Endodermal cell (in vitro differentiated cells): ENCODE measurements around the gene KIF16B. TPM values are rescaled to one million over a fixed set of nuclear protein-coding genes. Genes with fewer than 3 reads are reported as not detected.

Source experiments
- DNase-seq: peaks from one replicate; pipeline ENCODE4 v3.0.0-alpha.2; 2017
- H3K27ac ChIP-seq: 2 replicates; pipeline ENCODE4 v1.5.1; 2013; ENCODE audit warnings: mild to moderate bottlenecking, low read depth, low read length, moderate library complexity
- H3K27me3 ChIP-seq: 2 replicates; pipeline ENCODE4 v1.6.1; 2013; ENCODE audit warnings: mild to moderate bottlenecking, low read length, moderate library complexity; ENCODE audit not compliant: insufficient read depth, control insufficient read depth, poor library complexity, severe bottlenecking
- H3K36me3 ChIP-seq: 2 replicates; pipeline ENCODE4 v1.7.0; 2013; ENCODE audit warnings: mild to moderate bottlenecking, low read length, moderate library complexity; ENCODE audit not compliant: control insufficient read depth, insufficient read depth
- H3K4me1 ChIP-seq: one replicate; pipeline ENCODE4 v1.7.0; 2013; ENCODE audit warnings: low read length; ENCODE audit not compliant: control insufficient read depth, insufficient read depth
- H3K4me3 ChIP-seq: 2 replicates; pipeline ENCODE4 v1.5.1; 2013; ENCODE audit warnings: mild to moderate bottlenecking, low read length, moderate library complexity
- H3K9ac ChIP-seq: 2 replicates; pipeline ENCODE4 v1.6.1; 2013; ENCODE audit warnings: mild to moderate bottlenecking, low read length, moderate library complexity; ENCODE audit not compliant: poor library complexity, severe bottlenecking; ENCODE audit errors: extremely low read depth
- H3K9me3 ChIP-seq: 2 replicates; pipeline ENCODE4 v1.6.1; 2013; ENCODE audit warnings: mild to moderate bottlenecking, low read length, moderate library complexity; ENCODE audit not compliant: control insufficient read depth
- H3K27ac Mint-ChIP-seq: 2 replicates; pipeline ENCODE4 v1.8.0; 2020; ENCODE audit warnings: mixed read lengths
- H3K27me3 Mint-ChIP-seq: 2 replicates; pipeline ENCODE4 v1.8.0; 2021; ENCODE audit warnings: mild to moderate bottlenecking, mixed read lengths; ENCODE audit not compliant: insufficient read depth
- H3K36me3 Mint-ChIP-seq: 2 replicates; pipeline ENCODE4 v1.8.0; 2020; ENCODE audit warnings: low read depth, mixed read lengths
- H3K4me1 Mint-ChIP-seq: 2 replicates; pipeline ENCODE4 v1.8.0; 2020; ENCODE audit warnings: mixed read lengths
- H3K4me3 Mint-ChIP-seq: 2 replicates; pipeline ENCODE4 v1.8.0; 2020; ENCODE audit warnings: mild to moderate bottlenecking, moderate library complexity, mixed read lengths
- H3K9me3 Mint-ChIP-seq: 2 replicates; pipeline ENCODE4 v1.8.0; 2020; ENCODE audit warnings: mild to moderate bottlenecking, mixed read lengths
- CTCF ChIP-seq: fragments of 200-600 bp; sonication (generic); conservative IDR thresholded peaks from 2 replicates; pipeline ENCODE4 v1.5.0; 2021; ENCODE audit warnings: antibody characterized with exemption, mild to moderate bottlenecking
- WGBS, 2 experiments: methylation state at CpG; one replicate each; pipeline versions ENCODE4 v1.1.5 to v1.1.7; 2013; ENCODE audit warnings: missing lambda C conversion rate in 2 of 2, mixed read lengths in 1 of 2; ENCODE audit not compliant: insufficient coverage in 1 of 2, insufficient read length in 1 of 2; 5-methylcytosine and 5-hydroxymethylcytosine counted together
- total RNA-seq, 2 donors: library from RNA; stranded (reverse); fragmentation: NEBNext Ultra II Directional in 1 of 2; extraction: Animal tissue kit (Norgen Biotek cat#: 25700) in 1 of 2; gene quantifications; 2 replicates in 1 of 2; 3 replicates in 1 of 2; pipeline ENCODE4 v1.2.1, GENCODE V29; 2021

KIF16B gene
- total RNA-seq, 2 donors from 2014 or later: 17.3 to 18.8 TPM

DNA sequence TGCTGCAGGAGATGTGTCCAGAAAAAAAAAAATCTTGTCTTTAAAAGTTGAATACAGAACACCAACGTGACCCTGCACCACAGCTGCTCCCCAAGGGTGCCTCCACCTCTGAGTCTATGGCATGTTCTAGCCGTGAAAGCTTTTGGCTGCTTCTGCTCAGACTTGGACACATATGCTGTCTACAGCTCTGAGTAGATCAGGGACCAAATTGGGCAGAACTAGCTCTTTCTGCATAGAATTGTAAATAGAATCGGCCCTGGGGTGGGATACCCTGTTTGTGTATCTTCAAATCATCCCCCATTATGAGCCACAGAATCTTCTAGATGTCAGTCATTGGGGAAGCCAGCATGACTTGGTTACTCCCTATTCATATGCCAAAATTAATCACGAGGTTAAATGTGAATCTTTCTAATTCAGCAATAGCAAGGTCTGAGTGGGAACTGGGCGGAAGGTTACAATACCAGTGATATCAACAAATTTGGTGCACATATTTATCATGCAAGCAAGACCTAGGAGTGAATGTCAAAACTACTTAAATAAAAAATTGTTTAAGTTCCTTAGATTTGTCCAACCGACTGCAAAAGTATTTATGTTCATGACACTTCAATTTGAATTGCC is 302.8 kb downstream of the KIF16B start:
- no peaks in the 10 kb centered on the region for H3K36me3 ChIP-seq
- peaks cover 19% of the 10 kb centered on the region for H3K9me3 ChIP-seq
- H3K4me3 ChIP-seq: no peak overlapping the region
- no peak for TF ChIP-seq CTCF
- DNase-seq: no peak
- Mint-ChIP-seq H3K27me3 (peaks cover 1% of the 10 kb centered on the region), H3K4me3 (no peak overlapping the region), H3K9me3 (peaks cover 17% of the 10 kb centered on the region), H3K4me1 (peaks cover 45% of the 10 kb centered on the region), H3K36me3 (peaks cover 27% of the 10 kb centered on the region), H3K27ac (no peak overlapping the region)
- 93 to 100% methylated on average over 5 to 6 of the region's 6 CpGs for WGBS, 2 experiments
- no peaks in the 10 kb centered on the region for H3K27me3 ChIP-seq
- H3K4me1 ChIP-seq: peaks cover 18% of the 10 kb centered on the region
- no peak overlapping the region for H3K27ac ChIP-seq
- H3K9ac ChIP-seq: no peak overlapping the region

DNA sequence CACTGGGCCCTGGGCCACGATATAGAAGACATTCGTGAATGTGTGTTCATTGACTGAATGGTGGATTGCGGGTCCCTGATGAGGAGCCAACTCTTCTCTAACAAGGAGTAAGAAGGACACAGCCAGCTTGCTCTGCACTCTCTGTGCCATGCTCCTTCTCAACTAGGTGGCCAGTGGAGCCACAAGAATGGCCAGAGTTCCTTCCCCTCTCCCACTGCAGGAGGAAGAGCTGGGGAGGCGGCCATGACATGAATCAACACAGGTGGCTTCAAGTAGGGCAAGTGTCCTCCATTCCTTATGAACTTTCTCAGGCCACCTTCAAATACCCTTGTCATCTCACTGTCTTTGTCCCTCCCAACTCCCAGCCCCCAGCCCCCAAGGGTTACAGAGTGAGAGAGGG is 305.7 kb downstream of the KIF16B start:
- no peak overlapping the region for H3K4me3 Mint-ChIP-seq
- no peak for DNase-seq

DNA sequence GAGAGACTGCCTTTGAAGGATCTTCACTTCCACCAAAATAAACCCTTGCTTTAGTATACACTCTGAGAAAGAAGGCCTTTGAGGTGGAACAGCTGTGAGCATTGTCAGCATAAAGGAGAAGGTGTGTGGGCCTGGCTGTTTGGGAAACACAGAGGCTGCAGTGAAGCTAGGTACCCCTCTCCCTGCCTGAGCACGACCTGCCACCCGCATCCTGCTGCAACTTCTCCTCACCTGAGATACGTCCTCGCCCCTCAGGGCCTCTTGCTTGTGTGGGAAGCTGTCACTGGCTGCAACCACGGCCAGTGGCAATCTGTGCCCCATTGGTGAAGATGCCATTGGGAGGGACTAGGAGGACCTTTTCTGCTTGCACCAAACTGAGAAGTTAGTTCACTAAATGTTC is 307.9 kb downstream of the KIF16B start:
- H3K36me3 Mint-ChIP-seq: peaks cover 21% of the 10 kb centered on the region
- Histone ChIP-seq H3K4me3 (no peak overlapping the region), H3K27ac (no peak overlapping the region), H3K4me1 (peaks cover 15% of the 10 kb centered on the region), H3K9me3 (peaks cover 19% of the 10 kb centered on the region), H3K27me3 (no peaks in the 10 kb centered on the region), H3K9ac (no peak overlapping the region), H3K36me3 (no peaks in the 10 kb centered on the region)
- H3K9me3 Mint-ChIP-seq: peaks cover 18% of the 10 kb centered on the region
- H3K4me3 Mint-ChIP-seq: no peak overlapping the region
- H3K4me1 Mint-ChIP-seq: peaks cover 28% of the 10 kb centered on the region
- no peak for TF ChIP-seq CTCF
- H3K27ac Mint-ChIP-seq: no peak overlapping the region
- 94 to 100% methylated on average over 1 to 5 of the region's 5 CpGs for WGBS, 2 experiments
- peaks cover 1% of the 10 kb centered on the region for H3K27me3 Mint-ChIP-seq
- DNase-seq: peak; percentile 7

More for the DNA sequence above, 305.7 kb downstream of the KIF16B start:
- H3K27me3 ChIP-seq: no peaks in the 10 kb centered on the region
- H3K27ac Mint-ChIP-seq: no peak overlapping the region
- no peak overlapping the region for H3K27ac ChIP-seq
- peaks cover 21% of the 10 kb centered on the region for H3K36me3 Mint-ChIP-seq
- peaks cover 1% of the 10 kb centered on the region for H3K27me3 Mint-ChIP-seq
- 95 to 97% methylated on average over 3 to 4 of the region's 4 CpGs for WGBS, 2 experiments
- no peak overlapping the region for H3K4me3 ChIP-seq
- H3K36me3 ChIP-seq: no peaks in the 10 kb centered on the region
- no peak for TF ChIP-seq CTCF
- H3K9ac ChIP-seq: no peak overlapping the region
- H3K9me3 ChIP-seq: peaks cover 19% of the 10 kb centered on the region
- H3K9me3 Mint-ChIP-seq: peaks cover 18% of the 10 kb centered on the region
- peaks cover 34% of the 10 kb centered on the region for H3K4me1 Mint-ChIP-seq
- H3K4me1 ChIP-seq: peaks cover 20% of the 10 kb centered on the region
